Bronchial epithelial cell (primary cell): ENCODE measurements around the gene CA5A. TPM values are rescaled to one million over a fixed set of nuclear protein-coding genes. Genes with fewer than 3 reads are reported as not detected.
"Not testable (repeated sequence)": the region's sequence is repeated elsewhere in the genome, so short reads cannot be mapped to it uniquely, and the experiment has no call there.

Source experiments
- DNase-seq: peaks from one replicate; pipeline ENCODE4 v3.0.0-alpha.2; 2010; ENCODE audit warnings: low read depth
- FAIRE-seq: peaks from 2 replicates; lab custom pipeline; 2011; peaks lifted over from hg19 to GRCh38; lab: Jason Lieb, UNC
- H3K27me3 ChIP-seq: 2 replicates; pipeline ENCODE4 v1.5.1; 2011; ENCODE audit warnings: low read length; ENCODE audit not compliant: control insufficient read depth, insufficient read depth
- H3K36me3 ChIP-seq: 2 replicates; pipeline ENCODE4 v1.5.1; 2011; ENCODE audit warnings: low read length; ENCODE audit not compliant: control insufficient read depth, insufficient read depth
- H3K4me3 ChIP-seq: 2 replicates; pipeline ENCODE4 v1.5.1; 2011; ENCODE audit warnings: mild to moderate bottlenecking, low read depth, low read length, control low read depth
- total RNA-seq: library from RNA; depleted of rRNA; stranded (reverse); fragments of >200 nt; gene quantifications from 2 replicates; pipeline ENCODE4 v1.2.1, GENCODE V29; 2014
- TF ChIP-seq, protein P1 (sequence below): IDR thresholded peaks from 2 replicates; pipeline ENCODE4 v1.5.1; 2011; ENCODE audit warnings: mild to moderate bottlenecking, moderate library complexity, low read length, control low read depth, inconsistent platforms; ENCODE audit not compliant: insufficient read depth, severe bottlenecking

Gene CA5A
- total RNA-seq, 1 donor from 2014 or later, result not detected

- H3K36me3 ChIP-seq, result peaks cover 35% of the 10 kb centered on the region
- H3K4me3 ChIP-seq, result no peak overlapping the region
- TF ChIP-seq, protein P1, sequence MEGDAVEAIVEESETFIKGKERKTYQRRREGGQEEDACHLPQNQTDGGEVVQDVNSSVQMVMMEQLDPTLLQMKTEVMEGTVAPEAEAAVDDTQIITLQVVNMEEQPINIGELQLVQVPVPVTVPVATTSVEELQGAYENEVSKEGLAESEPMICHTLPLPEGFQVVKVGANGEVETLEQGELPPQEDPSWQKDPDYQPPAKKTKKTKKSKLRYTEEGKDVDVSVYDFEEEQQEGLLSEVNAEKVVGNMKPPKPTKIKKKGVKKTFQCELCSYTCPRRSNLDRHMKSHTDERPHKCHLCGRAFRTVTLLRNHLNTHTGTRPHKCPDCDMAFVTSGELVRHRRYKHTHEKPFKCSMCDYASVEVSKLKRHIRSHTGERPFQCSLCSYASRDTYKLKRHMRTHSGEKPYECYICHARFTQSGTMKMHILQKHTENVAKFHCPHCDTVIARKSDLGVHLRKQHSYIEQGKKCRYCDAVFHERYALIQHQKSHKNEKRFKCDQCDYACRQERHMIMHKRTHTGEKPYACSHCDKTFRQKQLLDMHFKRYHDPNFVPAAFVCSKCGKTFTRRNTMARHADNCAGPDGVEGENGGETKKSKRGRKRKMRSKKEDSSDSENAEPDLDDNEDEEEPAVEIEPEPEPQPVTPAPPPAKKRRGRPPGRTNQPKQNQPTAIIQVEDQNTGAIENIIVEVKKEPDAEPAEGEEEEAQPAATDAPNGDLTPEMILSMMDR, result no peak
- DNase-seq (peak; percentile 73), FAIRE-seq (no peak)
- H3K27me3 ChIP-seq, result no peaks in the 10 kb centered on the region
Measured at GRCh38 chr16:87864331-87864989, 71.9 kb downstream of the CA5A start.

- H3K4me3 ChIP-seq, result not testable (repeated sequence)
Measured at GRCh38 chr16:87863327-87863635, 73.0 kb downstream of the CA5A start.

GRCh38 chr16:87862597-87863326 is 73.6 kb downstream of the CA5A start:
- not testable (repeated sequence) for DNase-seq, FAIRE-seq, H3K4me3 ChIP-seq, H3K27me3 ChIP-seq
- peaks cover 33% of the 10 kb centered on the region for H3K36me3 ChIP-seq

More at GRCh38 chr16:87863327-87863635, 73.0 kb downstream of the CA5A start:
- not testable (repeated sequence) for FAIRE-seq, H3K27me3 ChIP-seq, DNase-seq
- peaks cover 34% of the 10 kb centered on the region for H3K36me3 ChIP-seq

- not testable (repeated sequence) for FAIRE-seq, DNase-seq, H3K4me3 ChIP-seq, H3K27me3 ChIP-seq
- H3K36me3 ChIP-seq, result peaks cover 28% of the 10 kb centered on the region
Measured at GRCh38 chr16:87861300-87862099, 74.8 kb downstream of the CA5A start.

DNA sequence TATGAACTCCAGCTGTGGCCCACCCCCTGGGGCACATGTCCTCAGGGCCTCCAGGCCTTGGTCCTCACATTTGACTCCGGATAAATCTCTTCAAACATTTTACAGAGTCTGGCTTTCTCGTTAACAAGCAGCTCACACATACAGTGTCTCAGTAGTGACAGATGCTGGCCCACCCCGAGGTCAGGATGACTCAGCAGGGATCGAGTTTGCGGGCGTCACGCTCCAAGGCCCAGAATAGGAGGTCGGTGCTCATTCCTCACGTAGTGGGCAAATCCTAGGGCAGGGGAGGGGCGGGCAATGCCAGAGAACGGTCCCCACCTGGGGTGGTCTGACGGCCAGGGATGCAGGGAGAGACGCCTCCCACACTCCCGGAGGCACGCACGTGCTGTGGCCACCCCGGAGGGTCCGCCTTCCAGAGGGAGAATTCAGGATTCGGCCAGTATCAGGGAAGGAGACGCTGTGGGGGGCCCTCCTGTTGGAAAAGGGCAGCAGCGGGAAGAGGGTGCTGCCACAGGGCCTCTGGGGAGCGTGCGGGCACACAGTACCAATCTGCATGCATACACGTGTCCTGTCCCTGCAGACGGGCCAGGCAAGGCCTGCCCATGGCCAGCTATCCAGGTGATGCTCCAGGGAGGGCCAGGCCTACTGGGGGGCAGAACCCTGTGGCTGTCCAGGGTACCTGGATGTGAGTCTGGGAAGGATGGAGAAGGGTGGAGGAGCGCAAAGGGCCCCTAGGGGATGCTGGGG is 75.6 kb downstream of the CA5A start:
- TF ChIP-seq, protein P1, result no peak
- H3K4me3 ChIP-seq, result no peak overlapping the region
- no peaks in the 10 kb centered on the region for H3K27me3 ChIP-seq
- FAIRE-seq (no peak), DNase-seq (peak; percentile 41)
- peaks cover 31% of the 10 kb centered on the region for H3K36me3 ChIP-seq

DNA sequence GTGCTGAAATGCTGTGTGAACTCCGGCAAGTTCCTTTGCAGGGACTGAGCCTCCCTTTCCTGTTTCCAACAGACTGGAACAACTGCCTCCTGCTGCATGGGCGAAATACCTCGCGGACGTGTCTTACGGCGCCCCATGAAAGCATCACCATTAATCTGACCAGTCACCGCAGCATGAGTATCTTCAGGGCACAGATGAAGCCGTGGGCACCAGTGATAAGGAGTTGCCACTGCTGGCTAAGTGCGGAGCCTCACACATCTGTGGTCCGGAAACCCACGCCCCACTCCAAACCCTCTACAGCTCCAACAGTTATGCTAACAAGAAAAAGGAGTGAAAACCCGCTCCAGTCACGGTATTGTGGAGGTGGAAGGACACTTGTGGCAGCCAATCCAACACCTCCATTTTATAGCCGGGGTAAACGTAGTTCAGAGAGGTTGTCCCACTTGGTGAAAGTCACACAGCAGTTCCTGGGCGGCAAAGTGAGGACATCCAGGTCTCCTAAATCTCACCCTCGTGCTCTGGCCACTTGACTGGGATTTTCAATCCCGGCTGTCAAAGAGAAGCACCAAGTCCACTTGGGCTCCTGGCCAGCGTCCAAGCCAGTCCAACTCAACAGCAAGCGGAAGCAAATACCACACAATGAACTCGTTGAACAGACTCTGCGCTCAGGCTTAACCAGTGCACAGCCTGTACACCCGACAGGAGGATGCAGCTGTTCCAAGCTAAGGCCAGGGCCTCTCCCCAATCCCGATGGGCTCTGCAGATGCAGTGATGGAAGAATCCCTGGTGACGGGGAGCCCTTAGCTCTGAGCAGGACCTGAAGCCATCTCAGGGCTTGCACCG is 78.0 kb downstream of the CA5A start:
- H3K27me3 ChIP-seq, FAIRE-seq, H3K4me3 ChIP-seq, DNase-seq: not testable (repeated sequence)
- H3K36me3 ChIP-seq, result peaks cover 31% of the 10 kb centered on the region

- FAIRE-seq (no peak), DNase-seq (no peak)
- Histone ChIP-seq H3K36me3 (peaks cover 38% of the 10 kb centered on the region), H3K27me3 (no peaks in the 10 kb centered on the region), H3K4me3 (no peak overlapping the region)
- TF ChIP-seq, protein P1, result no peak
Measured at GRCh38 chr16:87856791-87857228, 79.5 kb downstream of the CA5A start.
